ENCODE measurements around the gene QSOX2.

DNA sequence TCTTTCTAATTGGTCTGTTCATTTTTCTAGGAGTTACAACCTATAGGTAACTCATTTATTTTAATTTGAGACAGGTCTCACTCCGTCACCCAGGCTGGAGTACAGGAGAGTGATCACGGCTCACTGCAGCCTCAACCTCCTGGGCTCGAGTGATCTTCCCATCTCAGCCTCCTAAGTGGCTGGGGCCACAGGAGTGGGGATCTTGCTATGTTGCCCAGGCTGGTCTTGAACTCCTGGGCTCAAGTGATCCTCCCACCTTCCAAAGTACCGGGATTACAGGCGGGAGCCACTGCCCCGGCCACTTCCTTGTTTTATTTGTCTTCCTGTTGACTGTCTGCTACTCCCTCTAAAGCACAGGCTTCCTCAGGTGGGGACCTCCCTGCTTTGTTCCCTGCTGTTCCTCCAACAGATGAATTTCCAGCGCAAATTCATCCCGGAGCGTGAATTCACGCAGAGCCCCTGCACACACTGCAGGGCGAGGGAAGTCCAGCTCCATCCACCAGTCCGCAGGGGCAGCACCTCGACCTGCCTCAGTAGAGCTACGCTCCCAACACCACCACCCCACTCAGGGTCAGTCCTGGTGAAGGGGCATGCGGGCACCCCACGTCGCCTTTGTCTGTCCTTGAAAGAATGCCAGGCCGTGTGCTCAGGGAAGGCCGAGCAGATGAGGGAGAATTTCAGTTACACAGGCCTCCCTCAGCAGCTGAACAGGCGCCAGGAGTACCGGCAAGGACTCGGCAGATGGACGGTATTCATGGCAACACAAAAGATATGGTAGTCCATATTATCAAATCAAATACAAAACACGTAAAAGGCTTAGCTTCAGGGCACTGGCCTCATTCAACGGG, 6.3 kb downstream of the QSOX2 start:
- TF ChIP-seq, protein P1, sequence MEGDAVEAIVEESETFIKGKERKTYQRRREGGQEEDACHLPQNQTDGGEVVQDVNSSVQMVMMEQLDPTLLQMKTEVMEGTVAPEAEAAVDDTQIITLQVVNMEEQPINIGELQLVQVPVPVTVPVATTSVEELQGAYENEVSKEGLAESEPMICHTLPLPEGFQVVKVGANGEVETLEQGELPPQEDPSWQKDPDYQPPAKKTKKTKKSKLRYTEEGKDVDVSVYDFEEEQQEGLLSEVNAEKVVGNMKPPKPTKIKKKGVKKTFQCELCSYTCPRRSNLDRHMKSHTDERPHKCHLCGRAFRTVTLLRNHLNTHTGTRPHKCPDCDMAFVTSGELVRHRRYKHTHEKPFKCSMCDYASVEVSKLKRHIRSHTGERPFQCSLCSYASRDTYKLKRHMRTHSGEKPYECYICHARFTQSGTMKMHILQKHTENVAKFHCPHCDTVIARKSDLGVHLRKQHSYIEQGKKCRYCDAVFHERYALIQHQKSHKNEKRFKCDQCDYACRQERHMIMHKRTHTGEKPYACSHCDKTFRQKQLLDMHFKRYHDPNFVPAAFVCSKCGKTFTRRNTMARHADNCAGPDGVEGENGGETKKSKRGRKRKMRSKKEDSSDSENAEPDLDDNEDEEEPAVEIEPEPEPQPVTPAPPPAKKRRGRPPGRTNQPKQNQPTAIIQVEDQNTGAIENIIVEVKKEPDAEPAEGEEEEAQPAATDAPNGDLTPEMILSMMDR (conservative IDR thresholded peaks at IDR 0.05; ENCODE audit: low read length): no peak
- no peak for TF ChIP-seq EZH2phosphoT487 (IDR thresholded peaks at IDR 0.05; ENCODE audit: borderline replicate concordance, low read depth, low read length)
